Left ventricle myocardium inferior (tissue), 1 donor: Measurements from ENCODE around the gene HOXC11. TPM values are rescaled to one million over a fixed set of nuclear protein-coding genes. Genes with fewer than 3 reads are reported as not detected.

Experiments used
- DNase-seq: peaks from one replicate; pipeline ENCODE4 v3.0.0-alpha.2; 2020
- H3K27ac ChIP-seq: fragments of 200-600 bp; replicated peaks from 2 replicates; pipeline ENCODE4 v1.8.0; 2021
- H3K27me3 ChIP-seq: fragments of 200-600 bp; 2 replicates; pipeline ENCODE4 v1.8.0; 2021; ENCODE audit warnings: low read depth
- H3K36me3 ChIP-seq: fragments of 200-600 bp; 2 replicates; pipeline ENCODE4 v1.8.0; 2021
- H3K4me1 ChIP-seq: fragments of 200-600 bp; 2 replicates; pipeline ENCODE4 v1.8.0; 2021
- H3K4me3 ChIP-seq: fragments of 200-600 bp; 2 replicates; pipeline ENCODE4 v1.8.0; 2021; ENCODE audit warnings: mild to moderate bottlenecking, moderate library complexity
- H3K9me3 ChIP-seq: fragments of 200-600 bp; replicated peaks from 2 replicates; pipeline ENCODE4 v1.8.0; 2021
- intact Hi-C: fragments of 100-400 bp; cut with micrococcal nuclease; formaldehyde crosslinking; loops from one replicate; pipeline ENCODE4 v1.11.0; 2022
- total RNA-seq: library from RNA; stranded (reverse); fragmentation: NEBNext Ultra II Directional; extraction: Animal tissue kit (Norgen Biotek cat#: 25700); gene quantifications from one replicate; pipeline ENCODE4 v1.2.1, GENCODE V29; 2021
- TF ChIP-seq, protein P1 (sequence below): fragments of 200-600 bp; IDR thresholded peaks from 2 replicates; pipeline ENCODE4 v1.8.0; 2021; ENCODE audit warnings: antibody characterized with exemption, mild to moderate bottlenecking, borderline replicate concordance
- donor health status: DM: no; HTN: yes; CAD: no; lungs with severe emphysema.

Gene HOXC11
- total RNA-seq, 1 donor from 2014 or later: not detected

DNA sequence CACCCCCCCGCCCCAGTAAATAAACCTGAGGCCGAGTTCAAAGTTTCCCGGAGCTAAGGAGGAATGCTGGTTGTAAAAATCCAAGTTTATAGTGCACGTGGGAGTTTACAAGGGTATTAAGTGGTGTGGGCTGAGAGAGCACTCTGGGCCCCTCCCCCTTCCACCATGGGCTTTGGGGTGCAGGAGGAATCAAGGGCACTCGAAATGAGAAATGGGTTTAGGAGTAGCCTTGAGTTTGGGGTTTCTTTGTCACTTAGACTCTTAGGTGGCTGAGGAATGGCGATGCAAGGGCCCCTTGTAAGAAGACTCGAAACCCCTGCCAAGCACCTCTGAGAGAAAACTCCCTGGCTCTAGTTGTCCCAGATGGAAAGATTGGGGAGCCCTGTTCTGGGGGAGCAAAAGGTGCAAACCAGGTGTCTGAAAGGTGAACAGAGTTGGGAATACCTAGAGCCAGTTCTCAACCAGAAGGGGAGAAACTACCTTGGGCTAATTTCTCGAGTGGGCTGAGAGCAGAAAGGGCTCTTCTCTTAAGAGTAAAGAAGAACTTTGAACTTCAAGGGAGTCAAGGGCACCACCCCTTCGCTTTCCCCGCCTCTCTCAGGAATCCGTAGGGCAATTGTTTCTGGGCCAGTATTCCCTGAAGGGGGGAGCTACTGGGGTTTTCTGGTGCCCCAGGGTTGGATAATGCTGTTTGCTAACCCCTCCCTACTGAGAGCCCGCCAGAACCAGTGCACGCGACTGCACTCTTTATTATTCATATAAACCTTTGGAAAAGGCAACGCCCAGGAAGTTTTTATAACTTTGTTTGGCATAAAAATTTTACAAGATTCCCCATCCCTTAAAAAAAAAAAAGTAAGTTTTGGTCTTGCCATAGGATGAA is 5.8 kb downstream of the HOXC11 start:
- Histone ChIP-seq H3K27me3 (peaks cover 100% of the 10 kb centered on the region), H3K36me3 (no peaks in the 10 kb centered on the region), H3K4me1 (peaks cover 19% of the 10 kb centered on the region), H3K27ac (no peak overlapping the region), H3K9me3 (no peaks in the 10 kb centered on the region), H3K4me3 (no peak overlapping the region)
- DNase-seq: no peak
- intact Hi-C loops: no loop called here
- TF ChIP-seq, protein P1, sequence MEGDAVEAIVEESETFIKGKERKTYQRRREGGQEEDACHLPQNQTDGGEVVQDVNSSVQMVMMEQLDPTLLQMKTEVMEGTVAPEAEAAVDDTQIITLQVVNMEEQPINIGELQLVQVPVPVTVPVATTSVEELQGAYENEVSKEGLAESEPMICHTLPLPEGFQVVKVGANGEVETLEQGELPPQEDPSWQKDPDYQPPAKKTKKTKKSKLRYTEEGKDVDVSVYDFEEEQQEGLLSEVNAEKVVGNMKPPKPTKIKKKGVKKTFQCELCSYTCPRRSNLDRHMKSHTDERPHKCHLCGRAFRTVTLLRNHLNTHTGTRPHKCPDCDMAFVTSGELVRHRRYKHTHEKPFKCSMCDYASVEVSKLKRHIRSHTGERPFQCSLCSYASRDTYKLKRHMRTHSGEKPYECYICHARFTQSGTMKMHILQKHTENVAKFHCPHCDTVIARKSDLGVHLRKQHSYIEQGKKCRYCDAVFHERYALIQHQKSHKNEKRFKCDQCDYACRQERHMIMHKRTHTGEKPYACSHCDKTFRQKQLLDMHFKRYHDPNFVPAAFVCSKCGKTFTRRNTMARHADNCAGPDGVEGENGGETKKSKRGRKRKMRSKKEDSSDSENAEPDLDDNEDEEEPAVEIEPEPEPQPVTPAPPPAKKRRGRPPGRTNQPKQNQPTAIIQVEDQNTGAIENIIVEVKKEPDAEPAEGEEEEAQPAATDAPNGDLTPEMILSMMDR: no peak

DNA sequence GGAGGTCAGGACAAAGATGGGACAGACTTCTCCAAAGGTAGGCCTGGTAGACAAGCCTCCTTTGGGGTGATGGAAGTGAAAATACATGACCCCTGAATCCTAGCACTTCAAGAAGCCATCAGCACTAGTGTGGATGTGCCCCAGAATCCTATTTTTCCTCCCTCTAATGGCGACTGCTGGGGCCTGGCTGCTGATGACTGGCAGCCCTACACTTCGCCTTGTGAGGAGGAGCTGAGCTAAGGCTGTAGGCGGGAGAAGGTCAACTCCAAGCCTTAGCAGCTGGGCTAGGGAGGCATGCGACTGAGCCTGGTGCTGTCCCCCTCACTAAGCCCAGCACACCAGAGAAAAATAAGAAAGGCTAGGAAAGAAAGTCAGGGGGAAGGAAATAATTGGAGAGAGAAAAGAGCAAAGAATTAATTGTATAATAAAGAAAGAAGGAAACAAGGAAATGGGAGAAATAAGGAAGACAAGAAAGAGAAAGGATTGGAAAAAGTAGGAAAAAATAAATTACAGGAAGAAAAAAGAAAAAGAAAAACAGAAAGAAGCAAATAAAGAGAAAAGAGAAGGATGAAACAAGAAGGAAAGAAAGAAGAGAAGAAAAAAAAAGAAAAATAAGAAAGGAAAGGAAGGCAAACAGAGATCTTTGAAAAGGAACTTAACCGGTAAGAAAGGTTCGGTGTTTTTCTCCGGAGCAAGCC is 7.3 kb downstream of the HOXC11 start:
- Histone ChIP-seq H3K36me3 (no peaks in the 10 kb centered on the region), H3K27me3 (peaks cover 100% of the 10 kb centered on the region), H3K27ac (no peak overlapping the region), H3K4me1 (peaks cover 11% of the 10 kb centered on the region), H3K9me3 (no peaks in the 10 kb centered on the region), H3K4me3 (no peak overlapping the region)
- no peak for DNase-seq
- TF ChIP-seq, protein P1: no peak
- intact Hi-C loops: no loop called here

DNA sequence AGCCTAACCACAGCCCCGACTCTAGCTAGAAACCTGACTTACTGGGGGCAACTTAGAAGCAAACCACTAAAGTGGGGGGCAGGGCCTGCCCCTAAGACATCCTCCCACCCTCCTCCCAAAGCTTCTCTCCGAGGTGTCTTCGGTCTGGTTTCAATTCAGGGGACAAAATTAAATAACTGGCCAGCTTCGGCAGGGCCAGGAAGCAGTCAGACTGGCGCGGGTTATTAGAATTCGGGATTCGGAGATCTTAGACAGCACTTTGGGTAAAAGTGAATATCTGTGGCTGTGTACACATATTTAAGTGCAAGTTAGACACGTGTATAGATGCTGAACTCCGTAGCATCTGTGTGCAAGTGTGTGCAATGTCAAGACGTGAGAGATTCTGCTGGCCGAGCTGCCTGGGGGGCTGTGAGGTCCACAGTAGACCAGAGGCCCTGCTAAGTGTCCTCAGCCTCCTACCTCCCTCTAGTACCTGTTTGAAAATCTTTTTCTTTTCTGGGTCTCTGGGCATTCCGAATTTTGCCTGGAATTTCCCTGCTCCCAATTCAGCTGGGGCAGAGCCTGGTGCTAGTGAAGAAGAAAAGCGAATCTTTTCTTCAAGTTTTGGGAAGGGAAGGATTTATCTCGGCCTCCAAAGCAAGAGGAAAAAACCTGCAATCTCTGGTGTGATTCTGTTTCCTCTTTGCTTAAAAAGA is 8.0 kb downstream of the HOXC11 start:
- TF ChIP-seq, protein P1: no peak
- Histone ChIP-seq H3K9me3 (no peaks in the 10 kb centered on the region), H3K4me1 (peaks cover 12% of the 10 kb centered on the region), H3K27ac (no peak overlapping the region), H3K27me3 (peaks cover 100% of the 10 kb centered on the region), H3K4me3 (no peak overlapping the region), H3K36me3 (no peaks in the 10 kb centered on the region)
- intact Hi-C loops: no loop called here
- no peak for DNase-seq

DNA sequence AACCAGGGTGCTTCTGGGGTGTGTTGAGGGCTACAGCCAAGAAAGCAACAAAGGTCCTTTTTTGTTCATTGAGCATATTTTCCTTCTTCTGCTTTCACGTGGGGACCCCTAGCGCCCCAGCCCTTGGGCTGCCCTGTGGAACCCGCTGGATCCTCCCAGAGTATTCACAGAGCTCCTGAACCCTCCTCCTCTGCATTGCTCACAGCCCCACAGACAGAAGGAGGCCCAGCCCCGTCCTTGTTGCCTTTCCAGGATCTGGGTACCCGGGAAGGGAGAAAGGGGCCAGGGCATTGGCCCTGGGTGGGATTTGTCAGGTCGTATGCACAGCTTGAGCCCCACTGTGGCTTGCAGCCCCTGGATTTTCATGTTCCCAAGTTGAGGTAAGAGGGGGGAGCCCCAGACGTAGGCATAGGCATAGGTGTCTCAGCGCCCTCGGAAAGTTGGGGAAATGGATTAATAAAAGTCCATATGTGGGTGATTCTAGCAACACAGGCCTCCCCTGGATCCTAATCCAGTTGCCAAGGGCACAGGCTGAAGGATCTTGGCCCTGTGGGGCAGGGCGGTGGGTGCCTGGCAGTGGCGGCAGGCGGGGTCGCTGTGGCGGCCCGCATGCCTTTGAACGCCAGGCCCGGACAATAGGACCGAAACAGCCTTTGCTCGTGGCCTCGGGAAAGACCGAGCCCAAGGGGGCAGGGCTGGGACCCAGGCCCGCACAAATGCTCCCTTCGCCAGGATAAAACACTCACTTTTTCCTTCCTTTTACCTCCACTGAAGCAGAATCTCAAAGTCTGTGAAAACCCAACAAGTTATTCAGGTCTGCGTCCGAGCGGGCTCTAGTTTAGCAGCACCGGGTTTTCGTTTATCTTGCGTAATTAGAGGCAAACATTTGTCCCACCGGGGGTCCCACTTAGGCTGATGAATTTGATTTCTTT is 9.0 kb downstream of the HOXC11 start:
- Histone ChIP-seq H3K9me3 (no peaks in the 10 kb centered on the region), H3K4me3 (no peak overlapping the region), H3K27ac (no peak overlapping the region), H3K4me1 (peaks cover 18% of the 10 kb centered on the region), H3K36me3 (no peaks in the 10 kb centered on the region), H3K27me3 (peaks cover 100% of the 10 kb centered on the region)
- intact Hi-C loops: no loop called here
- no peak for DNase-seq
- TF ChIP-seq, protein P1: no peak
